Prostate gland (tissue), 2 donors: Measurements from ENCODE around the gene PRAF2. TPM values are rescaled to one million over a fixed set of nuclear protein-coding genes. Genes with fewer than 3 reads are reported as not detected.

ENCODE experiments used
- DNase-seq: peaks from one replicate; pipeline ENCODE4 v3.0.0-alpha.2; 2019; ENCODE audit warnings: low spot score
- H3K27ac ChIP-seq, 2 donors: fragments of 200-600 bp; sonication (generic); 2 replicates each; pipeline ENCODE4 v1.5.1; 2017 to 2019
- H3K27me3 ChIP-seq: fragments of 200-600 bp; sonication (generic); replicated peaks from 2 replicates; pipeline ENCODE4 v1.5.1; 2019; ENCODE audit not compliant: insufficient read depth
- H3K36me3 ChIP-seq, 2 donors: fragments of 200-600 bp; sonication (generic); 1 replicate in 1 of 2; 2 replicates in 1 of 2; pipeline versions ENCODE4 v1.5.1 to v1.8.1; 2017 to 2019
- H3K4me1 ChIP-seq: fragments of 200-600 bp; sonication (generic); replicated peaks from 2 replicates; pipeline ENCODE4 v1.5.1; 2019
- H3K4me3 ChIP-seq, 2 donors: fragments of 200-600 bp; sonication (generic); 2 replicates each; pipeline ENCODE4 v1.5.1; 2017 to 2019
- H3K9me3 ChIP-seq: fragments of 200-600 bp; sonication (generic); 2 replicates; pipeline ENCODE4 v1.5.1; 2017
- CTCF ChIP-seq, 4 experiments: fragments of 200-600 bp in 2 of 4; fragments of 450-650 bp in 2 of 4; sonication (generic) in 2 of 4; IDR thresholded peaks; 1 replicate in 3 of 4; 2 replicates in 1 of 4; pipeline ENCODE4 v1.5.1; 2016 to 2019; ENCODE audit warnings: antibody characterized with exemption in 4 of 4, mild to moderate bottlenecking in 2 of 4, moderate library complexity in 2 of 4
- POLR2A ChIP-seq: fragments of 450-650 bp; IDR thresholded peaks from one replicate; pipeline ENCODE4 v1.6.1; 2016; ENCODE audit warnings: antibody characterized with exemption, mild to moderate bottlenecking
- POLR2AphosphoS5 ChIP-seq: sonication (generic); formaldehyde crosslinking; IDR thresholded peaks from one replicate; pipeline ENCODE4 v1.6.1; 2017; ENCODE audit warnings: antibody characterized with exemption
- WGBS: methylation state at CpG from one replicate; pipeline ENCODE4 v1.1.5; 2018; 5-methylcytosine and 5-hydroxymethylcytosine counted together
- intact Hi-C: fragments of 100-400 bp; cut with DNase I; formaldehyde crosslinking; loops from one replicate; pipeline ENCODE4 v1.14.2; 2022
- total RNA-seq, 2 donors: library from RNA; depleted of rRNA; stranded (reverse); fragments of >200 nt; gene quantifications; one replicate each; pipeline ENCODE4 v1.1.0, GENCODE V29; 2016

Gene PRAF2
- total RNA-seq, 2 donors from 2014 or later = 13.9 to 42.9 TPM

- Histone ChIP-seq H3K27ac (no peak overlapping the region), H3K4me1 (no peaks in the 10 kb centered on the region), H3K9me3 (no peaks in the 10 kb centered on the region), H3K4me3 (no peak overlapping the region), H3K27me3 (no peaks in the 10 kb centered on the region), H3K36me3 (no peaks in the 10 kb centered on the region)
- no peak for DNase-seq
- WGBS = 97% methylated on average over 4 of the region's 4 CpGs
- intact Hi-C loops = no loop called here
- no peak for TF ChIP-seq POLR2A
- TF ChIP-seq POLR2AphosphoS5 = no peak
- no peak for TF ChIP-seq CTCF (IDR thresholded peaks at IDR 0.05)
Observed at GRCh38 chrX:49106296-49106695, 32.5 kb upstream of the PRAF2 start.

GRCh38 chrX:49103637-49104036, 29.8 kb upstream of the PRAF2 start:
- Histone ChIP-seq H3K4me3 (no peak overlapping the region), H3K27me3 (no peaks in the 10 kb centered on the region), H3K4me1 (no peaks in the 10 kb centered on the region), H3K9me3 (no peaks in the 10 kb centered on the region), H3K36me3 (no peaks in the 10 kb centered on the region), H3K27ac (no peak overlapping the region)
- TF ChIP-seq CTCF (IDR thresholded peaks at IDR 0.05) (no peak), POLR2AphosphoS5 (no peak), POLR2A (no peak)
- no peak for DNase-seq
- 56% methylated on average over 3 of the region's 3 CpGs for WGBS
- intact Hi-C loops = no loop called here

GRCh38 chrX:49102190-49102589, 28.4 kb upstream of the PRAF2 start:
- H3K27ac ChIP-seq = no peak overlapping the region
- TF ChIP-seq CTCF (IDR thresholded peaks at IDR 0.05) (no peak), POLR2A (no peak), POLR2AphosphoS5 (no peak)
- no peaks in the 10 kb centered on the region for H3K4me1 ChIP-seq
- DNase-seq = no peak
- 41% methylated on average over 9 of the region's 9 CpGs for WGBS
- intact Hi-C loops = no loop called here
- no peaks in the 10 kb centered on the region for H3K27me3 ChIP-seq
- no peak overlapping the region for H3K4me3 ChIP-seq
- no peaks in the 10 kb centered on the region for H3K9me3 ChIP-seq
- no peaks in the 10 kb centered on the region for H3K36me3 ChIP-seq

- Histone ChIP-seq H3K27ac (peak overlapping the region in 1 of 2 donors; percentile 19), H3K36me3 (no peaks in the 10 kb centered on the region), H3K9me3 (no peaks in the 10 kb centered on the region), H3K4me1 (no peaks in the 10 kb centered on the region), H3K4me3 (peak overlapping the region; percentile 36 to 42), H3K27me3 (no peaks in the 10 kb centered on the region)
- TF ChIP-seq POLR2A (no peak), CTCF (IDR thresholded peaks at IDR 0.05) (no peak)
- 33% methylated on average over 3 of the region's 9 CpGs for WGBS
- intact Hi-C loops = no loop called here
- DNase-seq = no peak
Observed at GRCh38 chrX:49101629-49101984, 27.8 kb upstream of the PRAF2 start.

GRCh38 chrX:49100704-49101628, 27.2 kb upstream of the PRAF2 start:
- Histone ChIP-seq H3K4me1 (no peaks in the 10 kb centered on the region), H3K27ac (peak overlapping the region; percentile 31 to 56), H3K9me3 (no peaks in the 10 kb centered on the region), H3K27me3 (no peaks in the 10 kb centered on the region), H3K36me3 (no peaks in the 10 kb centered on the region), H3K4me3 (peak overlapping the region; percentile 36 to 42)
- whole genome bisulfite sequencing = under 1% methylated on average over 32 of the region's 74 CpGs
- TF ChIP-seq POLR2AphosphoS5 = peak; percentile 87
- TF ChIP-seq POLR2A = peak; percentile 38
- no peak for TF ChIP-seq CTCF (IDR thresholded peaks at IDR 0.05)
- peak; percentile 86 for DNase-seq
- intact Hi-C loops = no loop called here
